H9 (cell line): ENCODE measurements around the gene LRP8. TPM values are rescaled to one million over a fixed set of nuclear protein-coding genes. Genes with fewer than 3 reads are reported as not detected.

Experiments used
- DNase-seq: peaks from one replicate; pipeline ENCODE4 v3.0.0-alpha.2; 2017
- H2AFZ ChIP-seq: one replicate; pipeline ENCODE4 v1.6.1; 2013; ENCODE audit warnings: mild to moderate bottlenecking, low read length, control low read depth, moderate library complexity
- H2AK5ac ChIP-seq: 2 replicates; pipeline ENCODE4 v1.6.1; 2013; ENCODE audit warnings: low read length, control low read depth, mixed read lengths; ENCODE audit not compliant: insufficient read length
- H2BK120ac ChIP-seq: one replicate; pipeline ENCODE4 v1.6.1; 2013; ENCODE audit warnings: low read depth, mild to moderate bottlenecking, low read length, control low read depth, inconsistent platforms; ENCODE audit not compliant: poor library complexity, severe bottlenecking
- H2BK12ac ChIP-seq: 2 replicates; pipeline ENCODE4 v1.6.1; 2013; ENCODE audit warnings: low read length, control low read depth, mixed read lengths, low read depth; ENCODE audit not compliant: insufficient read length
- H2BK15ac ChIP-seq: 2 replicates; pipeline ENCODE4 v1.6.1; 2013; ENCODE audit warnings: low read depth, low read length, control low read depth
- H2BK20ac ChIP-seq: one replicate; pipeline ENCODE4 v1.6.1; 2013; ENCODE audit warnings: low read depth, mild to moderate bottlenecking, low read length, control low read depth, inconsistent platforms; ENCODE audit not compliant: poor library complexity, severe bottlenecking
- H2BK5ac ChIP-seq: 2 replicates; pipeline ENCODE4 v1.6.1; 2013; ENCODE audit warnings: low read length, control low read depth, mixed read lengths; ENCODE audit not compliant: insufficient read length
- H3K14ac ChIP-seq: 2 replicates; pipeline ENCODE4 v1.6.1; 2013; ENCODE audit warnings: low read length, control low read depth; ENCODE audit not compliant: insufficient read depth
- H3K18ac ChIP-seq: 2 replicates; pipeline ENCODE4 v1.6.1; 2013; ENCODE audit warnings: low read depth, mild to moderate bottlenecking, mixed read lengths, low read length, control low read depth; ENCODE audit not compliant: insufficient read length
- H3K23ac ChIP-seq: 2 replicates; pipeline ENCODE4 v1.6.1; 2013; ENCODE audit warnings: low read length, control low read depth, mixed read lengths, low read depth; ENCODE audit not compliant: insufficient read length
- H3K23me2 ChIP-seq: 2 replicates; pipeline ENCODE4 v1.6.1; 2013; ENCODE audit warnings: low read depth, mild to moderate bottlenecking, mixed read lengths, low read length, control low read depth; ENCODE audit not compliant: insufficient read length, poor library complexity, severe bottlenecking
- H3K27ac ChIP-seq: 2 replicates; pipeline ENCODE4 v1.5.1; 2013; ENCODE audit warnings: low read length, control low read depth, mixed read lengths, low read depth; ENCODE audit not compliant: insufficient read length
- H3K27me3 ChIP-seq: 2 replicates; pipeline ENCODE4 v1.6.1; 2013; ENCODE audit warnings: low read length, control low read depth, inconsistent platforms; ENCODE audit not compliant: insufficient read depth
- H3K4ac ChIP-seq: 2 replicates; pipeline ENCODE4 v1.6.1; 2013; ENCODE audit warnings: low read depth, mild to moderate bottlenecking, control low read depth, inconsistent platforms, low read length, moderate library complexity
- H3K4me1 ChIP-seq: 2 replicates; pipeline ENCODE4 v1.6.1; 2013; ENCODE audit warnings: low read length, control low read depth, inconsistent platforms; ENCODE audit not compliant: insufficient read depth
- H3K4me2 ChIP-seq: 2 replicates; pipeline ENCODE4 v1.6.1; 2013; ENCODE audit warnings: low read length, control low read depth, mixed read lengths; ENCODE audit not compliant: insufficient read length, insufficient read depth
- H3K56ac ChIP-seq: 2 replicates; pipeline ENCODE4 v1.6.1; 2013; ENCODE audit warnings: low read depth, mild to moderate bottlenecking, mixed read lengths, low read length, control low read depth; ENCODE audit not compliant: insufficient read length
- H3K79me1 ChIP-seq: 2 replicates; pipeline ENCODE4 v1.6.1; 2013; ENCODE audit warnings: low read depth, mild to moderate bottlenecking, moderate library complexity, low read length, control low read depth, inconsistent platforms; ENCODE audit not compliant: insufficient read depth, poor library complexity, severe bottlenecking
- H3K79me2 ChIP-seq: 2 replicates; pipeline ENCODE4 v1.6.1; 2013; ENCODE audit warnings: low read length, control low read depth, inconsistent platforms; ENCODE audit not compliant: insufficient read depth
- H3K9ac ChIP-seq: 2 replicates; pipeline ENCODE4 v1.6.1; 2013; ENCODE audit warnings: low read length, control low read depth, mixed read lengths; ENCODE audit not compliant: insufficient read length; ENCODE audit errors: extremely low read depth
- H3K9me3 ChIP-seq: one replicate; pipeline ENCODE4 v1.6.1; 2013; ENCODE audit warnings: low read depth, low read length, inconsistent platforms; ENCODE audit not compliant: control insufficient read depth
- H3T11ph ChIP-seq: one replicate; pipeline ENCODE4 v1.6.1; 2013; ENCODE audit warnings: mild to moderate bottlenecking, low read length, control low read depth, inconsistent platforms
- H4K20me1 ChIP-seq: one replicate; pipeline ENCODE4 v1.6.1; 2013; ENCODE audit not compliant: control insufficient read depth, insufficient read length, insufficient read depth
- H4K5ac ChIP-seq: 2 replicates; pipeline ENCODE4 v1.6.1; 2013; ENCODE audit warnings: low read depth, mild to moderate bottlenecking, mixed read lengths, low read length, control low read depth; ENCODE audit not compliant: insufficient read length
- H4K8ac ChIP-seq: replicated peaks from 2 replicates; pipeline ENCODE4 v1.6.1; 2013; ENCODE audit warnings: low read length, control low read depth, mixed read lengths, low read depth; ENCODE audit not compliant: insufficient read length
- H4K91ac ChIP-seq: 2 replicates; pipeline ENCODE4 v1.6.1; 2013; ENCODE audit warnings: low read depth, mild to moderate bottlenecking, moderate library complexity, mixed read lengths, low read length, control low read depth; ENCODE audit not compliant: insufficient read length
- H3K27ac Mint-ChIP-seq, 3 experiments: 2 replicates in 2 of 3; 3 replicates in 1 of 3; pipeline ENCODE4 v1.8.0; 2020 to 2021; ENCODE audit warnings: mixed read lengths in 3 of 3, mild to moderate bottlenecking in 1 of 3, moderate library complexity in 1 of 3
- H3K27me3 Mint-ChIP-seq: 2 replicates; pipeline ENCODE4 v1.8.0; 2021; ENCODE audit warnings: low read depth, mild to moderate bottlenecking, moderate library complexity, mixed read lengths
- H3K36me3 Mint-ChIP-seq, 3 experiments: 2 replicates in 2 of 3; 3 replicates in 1 of 3; pipeline ENCODE4 v1.8.0; 2020 to 2021; ENCODE audit warnings: low read depth in 3 of 3, mixed read lengths in 3 of 3; ENCODE audit not compliant: insufficient read depth in 1 of 3
- H3K4me1 Mint-ChIP-seq, 2 experiments: 2 replicates each; pipeline ENCODE4 v1.8.0; 2020; ENCODE audit warnings: mixed read lengths in 2 of 2
- H3K4me3 Mint-ChIP-seq, 2 experiments: 2 replicates in 1 of 2; 3 replicates in 1 of 2; pipeline ENCODE4 v1.8.0; 2020 to 2021; ENCODE audit warnings: mild to moderate bottlenecking in 2 of 2, mixed read lengths in 2 of 2, moderate library complexity in 1 of 2
- H3K9me3 Mint-ChIP-seq, 2 experiments: 2 replicates in 1 of 2; 3 replicates in 1 of 2; pipeline ENCODE4 v1.8.0; 2020; ENCODE audit warnings: mild to moderate bottlenecking in 2 of 2, mixed read lengths in 2 of 2, moderate library complexity in 1 of 2
- CTCF ChIP-seq: fragments of 200-600 bp; sonication (generic); conservative IDR thresholded peaks from 3 replicates; pipeline ENCODE4 v1.8.0; 2021; ENCODE audit warnings: antibody characterized with exemption, mild to moderate bottlenecking
- WGBS: extraction: QIAGEN DNeasy Blood & Tissue Kit; methylation state at CpG from one replicate; pipeline ENCODE4 v1.1.7; 2013; ENCODE audit warnings: missing lambda C conversion rate, low lambda C conversion rate, mixed read lengths; ENCODE audit not compliant: insufficient read length; ENCODE audit errors: extremely low coverage; 5-methylcytosine and 5-hydroxymethylcytosine counted together
- total RNA-seq: library from RNA; stranded (reverse); gene quantifications from 2 replicates; pipeline ENCODE4 v1.2.1, GENCODE V29; 2021

Gene LRP8
- total RNA-seq, 1 experiment from 2014 or later, result 78.6 TPM

GRCh38 chr1:53250325-53250724 lies 77.5 kb downstream of the LRP8 start:
- H4K8ac ChIP-seq, result no peak overlapping the region
- no peak overlapping the region for H3K14ac ChIP-seq
- no peak overlapping the region for H2BK5ac ChIP-seq
- H3K4me1 ChIP-seq, result no peaks in the 10 kb centered on the region
- no peak overlapping the region for H4K5ac ChIP-seq
- H3K9me3 ChIP-seq, result no peaks in the 10 kb centered on the region
- no peak overlapping the region for H3K27ac ChIP-seq
- no peak overlapping the region for H3K56ac ChIP-seq
- Mint-ChIP-seq H3K27ac (no peak overlapping the region), H3K36me3 (peaks cover 25 to 90% (median 74%) of the 10 kb centered on the region in 3 experiments), H3K9me3 (no peaks in the 10 kb centered on the region), H3K4me1 (no peaks in the 10 kb centered on the region), H3K27me3 (no peaks in the 10 kb centered on the region), H3K4me3 (no peak overlapping the region)
- H3K23me2 ChIP-seq, result no peaks in the 10 kb centered on the region
- no peak overlapping the region for H2BK12ac ChIP-seq
- no peak overlapping the region for H3K9ac ChIP-seq
- no peak overlapping the region for H3K18ac ChIP-seq
- H4K91ac ChIP-seq, result no peak overlapping the region
- H3K79me1 ChIP-seq, result no peaks in the 10 kb centered on the region
- no peak overlapping the region for H2AK5ac ChIP-seq
- H3K79me2 ChIP-seq, result no peaks in the 10 kb centered on the region
- H3K27me3 ChIP-seq, result no peaks in the 10 kb centered on the region
- no peak for DNase-seq
- no peak overlapping the region for H2BK120ac ChIP-seq
- H2BK20ac ChIP-seq, result no peak overlapping the region
- no peak overlapping the region for H3K23ac ChIP-seq
- H3T11ph ChIP-seq, result no peak overlapping the region
- H4K20me1 ChIP-seq, result no peaks in the 10 kb centered on the region
- 95% methylated on average over 3 of the region's 4 CpGs for WGBS
- H2AFZ ChIP-seq, result no peak overlapping the region
- no peak overlapping the region for H3K4ac ChIP-seq
- no peak overlapping the region for H2BK15ac ChIP-seq
- no peak for TF ChIP-seq CTCF
- H3K4me2 ChIP-seq, result no peak overlapping the region
